ENCODE results near the gene TBXT.

Gene TBXT

GRCh38 chr6:166112580-166112979, 55.1 kb downstream of the TBXT start:
- DNase-seq (ENCODE audit: low spot score), result peak; percentile 71

- no peak for DNase-seq (ENCODE audit: low spot score)
These were observed 58.0 kb downstream of the TBXT start for GRCh38 chr6:166109608-166110007.

All from COLO829 (cell line).